H9 (cell line): Measurements from ENCODE around the gene GLI2. TPM values are rescaled to one million over a fixed set of nuclear protein-coding genes. Genes with fewer than 3 reads are reported as not detected.

Experiments
- DNase-seq: peaks from one replicate; pipeline ENCODE4 v3.0.0-alpha.2; 2017
- H2AFZ ChIP-seq: one replicate; pipeline ENCODE4 v1.6.1; 2013; ENCODE audit warnings: mild to moderate bottlenecking, low read length, control low read depth, moderate library complexity
- H2AK5ac ChIP-seq: 2 replicates; pipeline ENCODE4 v1.6.1; 2013; ENCODE audit warnings: low read length, control low read depth, mixed read lengths; ENCODE audit not compliant: insufficient read length
- H2BK120ac ChIP-seq: one replicate; pipeline ENCODE4 v1.6.1; 2013; ENCODE audit warnings: low read depth, mild to moderate bottlenecking, low read length, control low read depth, inconsistent platforms; ENCODE audit not compliant: poor library complexity, severe bottlenecking
- H2BK12ac ChIP-seq: 2 replicates; pipeline ENCODE4 v1.6.1; 2013; ENCODE audit warnings: low read length, control low read depth, mixed read lengths, low read depth; ENCODE audit not compliant: insufficient read length
- H2BK15ac ChIP-seq: 2 replicates; pipeline ENCODE4 v1.6.1; 2013; ENCODE audit warnings: low read depth, low read length, control low read depth
- H2BK20ac ChIP-seq: one replicate; pipeline ENCODE4 v1.6.1; 2013; ENCODE audit warnings: low read depth, mild to moderate bottlenecking, low read length, control low read depth, inconsistent platforms; ENCODE audit not compliant: poor library complexity, severe bottlenecking
- H2BK5ac ChIP-seq: 2 replicates; pipeline ENCODE4 v1.6.1; 2013; ENCODE audit warnings: low read length, control low read depth, mixed read lengths; ENCODE audit not compliant: insufficient read length
- H3K14ac ChIP-seq: 2 replicates; pipeline ENCODE4 v1.6.1; 2013; ENCODE audit warnings: low read length, control low read depth; ENCODE audit not compliant: insufficient read depth
- H3K18ac ChIP-seq: 2 replicates; pipeline ENCODE4 v1.6.1; 2013; ENCODE audit warnings: low read depth, mild to moderate bottlenecking, mixed read lengths, low read length, control low read depth; ENCODE audit not compliant: insufficient read length
- H3K23ac ChIP-seq: 2 replicates; pipeline ENCODE4 v1.6.1; 2013; ENCODE audit warnings: low read length, control low read depth, mixed read lengths, low read depth; ENCODE audit not compliant: insufficient read length
- H3K23me2 ChIP-seq: 2 replicates; pipeline ENCODE4 v1.6.1; 2013; ENCODE audit warnings: low read depth, mild to moderate bottlenecking, mixed read lengths, low read length, control low read depth; ENCODE audit not compliant: insufficient read length, poor library complexity, severe bottlenecking
- H3K27ac ChIP-seq: 2 replicates; pipeline ENCODE4 v1.5.1; 2013; ENCODE audit warnings: low read length, control low read depth, mixed read lengths, low read depth; ENCODE audit not compliant: insufficient read length
- H3K27me3 ChIP-seq: 2 replicates; pipeline ENCODE4 v1.6.1; 2013; ENCODE audit warnings: low read length, control low read depth, inconsistent platforms; ENCODE audit not compliant: insufficient read depth
- H3K4ac ChIP-seq: 2 replicates; pipeline ENCODE4 v1.6.1; 2013; ENCODE audit warnings: low read depth, mild to moderate bottlenecking, control low read depth, inconsistent platforms, low read length, moderate library complexity
- H3K4me1 ChIP-seq: 2 replicates; pipeline ENCODE4 v1.6.1; 2013; ENCODE audit warnings: low read length, control low read depth, inconsistent platforms; ENCODE audit not compliant: insufficient read depth
- H3K4me2 ChIP-seq: 2 replicates; pipeline ENCODE4 v1.6.1; 2013; ENCODE audit warnings: low read length, control low read depth, mixed read lengths; ENCODE audit not compliant: insufficient read length, insufficient read depth
- H3K56ac ChIP-seq: 2 replicates; pipeline ENCODE4 v1.6.1; 2013; ENCODE audit warnings: low read depth, mild to moderate bottlenecking, mixed read lengths, low read length, control low read depth; ENCODE audit not compliant: insufficient read length
- H3K79me1 ChIP-seq: 2 replicates; pipeline ENCODE4 v1.6.1; 2013; ENCODE audit warnings: low read depth, mild to moderate bottlenecking, moderate library complexity, low read length, control low read depth, inconsistent platforms; ENCODE audit not compliant: insufficient read depth, poor library complexity, severe bottlenecking
- H3K79me2 ChIP-seq: 2 replicates; pipeline ENCODE4 v1.6.1; 2013; ENCODE audit warnings: low read length, control low read depth, inconsistent platforms; ENCODE audit not compliant: insufficient read depth
- H3K9ac ChIP-seq: 2 replicates; pipeline ENCODE4 v1.6.1; 2013; ENCODE audit warnings: low read length, control low read depth, mixed read lengths; ENCODE audit not compliant: insufficient read length; ENCODE audit errors: extremely low read depth
- H3K9me3 ChIP-seq: one replicate; pipeline ENCODE4 v1.6.1; 2013; ENCODE audit warnings: low read depth, low read length, inconsistent platforms; ENCODE audit not compliant: control insufficient read depth
- H3T11ph ChIP-seq: one replicate; pipeline ENCODE4 v1.6.1; 2013; ENCODE audit warnings: mild to moderate bottlenecking, low read length, control low read depth, inconsistent platforms
- H4K20me1 ChIP-seq: one replicate; pipeline ENCODE4 v1.6.1; 2013; ENCODE audit not compliant: control insufficient read depth, insufficient read length, insufficient read depth
- H4K5ac ChIP-seq: 2 replicates; pipeline ENCODE4 v1.6.1; 2013; ENCODE audit warnings: low read depth, mild to moderate bottlenecking, mixed read lengths, low read length, control low read depth; ENCODE audit not compliant: insufficient read length
- H4K8ac ChIP-seq: replicated peaks from 2 replicates; pipeline ENCODE4 v1.6.1; 2013; ENCODE audit warnings: low read length, control low read depth, mixed read lengths, low read depth; ENCODE audit not compliant: insufficient read length
- H4K91ac ChIP-seq: 2 replicates; pipeline ENCODE4 v1.6.1; 2013; ENCODE audit warnings: low read depth, mild to moderate bottlenecking, moderate library complexity, mixed read lengths, low read length, control low read depth; ENCODE audit not compliant: insufficient read length
- H3K27ac Mint-ChIP-seq, 3 experiments: 2 replicates in 2 of 3; 3 replicates in 1 of 3; pipeline ENCODE4 v1.8.0; 2020 to 2021; ENCODE audit warnings: mixed read lengths in 3 of 3, mild to moderate bottlenecking in 1 of 3, moderate library complexity in 1 of 3
- H3K27me3 Mint-ChIP-seq: 2 replicates; pipeline ENCODE4 v1.8.0; 2021; ENCODE audit warnings: low read depth, mild to moderate bottlenecking, moderate library complexity, mixed read lengths
- H3K36me3 Mint-ChIP-seq, 3 experiments: 2 replicates in 2 of 3; 3 replicates in 1 of 3; pipeline ENCODE4 v1.8.0; 2020 to 2021; ENCODE audit warnings: low read depth in 3 of 3, mixed read lengths in 3 of 3; ENCODE audit not compliant: insufficient read depth in 1 of 3
- H3K4me1 Mint-ChIP-seq, 2 experiments: 2 replicates each; pipeline ENCODE4 v1.8.0; 2020; ENCODE audit warnings: mixed read lengths in 2 of 2
- H3K4me3 Mint-ChIP-seq, 2 experiments: 2 replicates in 1 of 2; 3 replicates in 1 of 2; pipeline ENCODE4 v1.8.0; 2020 to 2021; ENCODE audit warnings: mild to moderate bottlenecking in 2 of 2, mixed read lengths in 2 of 2, moderate library complexity in 1 of 2
- H3K9me3 Mint-ChIP-seq, 2 experiments: 2 replicates in 1 of 2; 3 replicates in 1 of 2; pipeline ENCODE4 v1.8.0; 2020; ENCODE audit warnings: mild to moderate bottlenecking in 2 of 2, mixed read lengths in 2 of 2, moderate library complexity in 1 of 2
- WGBS: extraction: QIAGEN DNeasy Blood & Tissue Kit; methylation state at CpG from one replicate; pipeline ENCODE4 v1.1.7; 2013; ENCODE audit warnings: missing lambda C conversion rate, low lambda C conversion rate, mixed read lengths; ENCODE audit not compliant: insufficient read length; ENCODE audit errors: extremely low coverage; 5-methylcytosine and 5-hydroxymethylcytosine counted together
- total RNA-seq: library from RNA; stranded (reverse); gene quantifications from 2 replicates; pipeline ENCODE4 v1.2.1, GENCODE V29; 2021
- TF ChIP-seq, protein P1 (sequence below): fragments of 200-600 bp; sonication (generic); conservative IDR thresholded peaks from 3 replicates; pipeline ENCODE4 v1.8.0; 2021; ENCODE audit warnings: antibody characterized with exemption, mild to moderate bottlenecking

GLI2 gene
- total RNA-seq, 1 experiment from 2014 or later: 56.7 TPM

DNA sequence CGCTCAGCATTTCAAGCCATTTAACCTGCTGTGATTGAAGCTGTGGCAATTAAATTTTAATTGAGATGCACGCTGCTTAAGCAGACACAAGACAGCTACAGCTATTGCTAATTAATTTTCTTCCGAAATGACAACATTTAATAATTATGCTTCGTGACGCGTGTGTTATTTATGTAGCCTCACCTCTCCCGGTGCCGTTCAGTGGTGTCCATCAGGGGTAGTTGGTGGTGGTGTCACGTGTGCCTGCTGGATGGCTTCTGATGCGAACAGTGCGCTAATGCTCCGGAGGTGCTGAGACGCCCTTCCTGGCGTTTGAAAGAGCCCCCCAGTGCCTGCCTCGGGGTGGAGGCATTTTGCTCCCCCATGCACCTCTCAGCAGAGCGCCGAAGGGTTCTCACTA lies 39.5 kb downstream of the GLI2 start:
- no peak for DNase-seq
- TF ChIP-seq, protein P1, sequence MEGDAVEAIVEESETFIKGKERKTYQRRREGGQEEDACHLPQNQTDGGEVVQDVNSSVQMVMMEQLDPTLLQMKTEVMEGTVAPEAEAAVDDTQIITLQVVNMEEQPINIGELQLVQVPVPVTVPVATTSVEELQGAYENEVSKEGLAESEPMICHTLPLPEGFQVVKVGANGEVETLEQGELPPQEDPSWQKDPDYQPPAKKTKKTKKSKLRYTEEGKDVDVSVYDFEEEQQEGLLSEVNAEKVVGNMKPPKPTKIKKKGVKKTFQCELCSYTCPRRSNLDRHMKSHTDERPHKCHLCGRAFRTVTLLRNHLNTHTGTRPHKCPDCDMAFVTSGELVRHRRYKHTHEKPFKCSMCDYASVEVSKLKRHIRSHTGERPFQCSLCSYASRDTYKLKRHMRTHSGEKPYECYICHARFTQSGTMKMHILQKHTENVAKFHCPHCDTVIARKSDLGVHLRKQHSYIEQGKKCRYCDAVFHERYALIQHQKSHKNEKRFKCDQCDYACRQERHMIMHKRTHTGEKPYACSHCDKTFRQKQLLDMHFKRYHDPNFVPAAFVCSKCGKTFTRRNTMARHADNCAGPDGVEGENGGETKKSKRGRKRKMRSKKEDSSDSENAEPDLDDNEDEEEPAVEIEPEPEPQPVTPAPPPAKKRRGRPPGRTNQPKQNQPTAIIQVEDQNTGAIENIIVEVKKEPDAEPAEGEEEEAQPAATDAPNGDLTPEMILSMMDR: no peak
- Histone ChIP-seq H2BK20ac (no peak overlapping the region), H3K9me3 (no peaks in the 10 kb centered on the region), H3K79me2 (peaks cover 35% of the 10 kb centered on the region; the same call in 1 of the 2 replicates), H3K79me1 (peaks cover 10% of the 10 kb centered on the region), H3K4ac (no peak overlapping the region), H3K56ac (no peak overlapping the region), H3K27me3 (no peaks in the 10 kb centered on the region), H2BK12ac (no peak overlapping the region), H4K91ac (no peak overlapping the region), H2BK120ac (no peak overlapping the region), H4K20me1 (peaks cover 2% of the 10 kb centered on the region), H3K23ac (no peak overlapping the region), H4K8ac (no peak overlapping the region), H3K18ac (no peak overlapping the region), H2BK5ac (no peak overlapping the region), H2AK5ac (no peak overlapping the region), H4K5ac (no peak overlapping the region), H3K4me1 (peaks cover 24% of the 10 kb centered on the region), H3K27ac (no peak overlapping the region), H2AFZ (no peak overlapping the region), H2BK15ac (no peak overlapping the region), H3K23me2 (no peaks in the 10 kb centered on the region), H3K9ac (no peak overlapping the region), H3K4me2 (no peak overlapping the region), H3K14ac (no peak overlapping the region), H3T11ph (no peak overlapping the region)
- no CpG with 5 or more reads among the region's 17 CpGs for WGBS
- Mint-ChIP-seq H3K27ac (peak overlapping the region in 1 of 3 experiments; percentile 76; a peak in 2 of 7 replicates), H3K4me3 (no peak overlapping the region), H3K27me3 (no peaks in the 10 kb centered on the region), H3K36me3 (peaks cover 0 to under 1% (median 0%) of the 10 kb centered on the region in 3 experiments; a peak in 1 of 7 replicates), H3K4me1 (peaks cover 66 to 67% of the 10 kb centered on the region in 2 experiments), H3K9me3 (no peaks in the 10 kb centered on the region)
